Upper lobe of right lung (tissue), 1 donor: ENCODE results near the gene STK4. TPM values are rescaled to one million over a fixed set of nuclear protein-coding genes. Genes with fewer than 3 reads are reported as not detected.

Source experiments
- ATAC-seq: fragments of 200-7000 bp; cut with Tn5 transposase; one replicate; pipeline ENCODE4 v1.9.1; 2020; ENCODE audit warnings: mild to moderate bottlenecking, moderate library complexity
- DNase-seq: peaks from one replicate; pipeline ENCODE4 v3.0.0-alpha.2; 2020
- H3K27ac ChIP-seq: fragments of 200-600 bp; one replicate; pipeline ENCODE4 v1.8.0; 2022
- H3K27me3 ChIP-seq: fragments of 200-600 bp; one replicate; pipeline ENCODE4 v1.8.0; 2022; ENCODE audit warnings: mild to moderate bottlenecking
- H3K36me3 ChIP-seq: fragments of 200-600 bp; one replicate; pipeline ENCODE4 v1.8.0; 2022
- H3K4me1 ChIP-seq: fragments of 200-600 bp; one replicate; pipeline ENCODE4 v1.8.0; 2022
- H3K4me3 ChIP-seq: fragments of 200-600 bp; one replicate; pipeline ENCODE4 v1.8.0; 2022; ENCODE audit warnings: mild to moderate bottlenecking
- H3K9me3 ChIP-seq: fragments of 200-600 bp; one replicate; pipeline ENCODE4 v1.8.0; 2022
- CTCF ChIP-seq: fragments of 200-600 bp; IDR thresholded peaks from one replicate; pipeline ENCODE4 v1.8.0; 2022; ENCODE audit warnings: antibody characterized with exemption
- intact Hi-C: fragments of 100-400 bp; cut with DNase I; formaldehyde crosslinking; loops from one replicate; pipeline ENCODE4 v1.11.0; 2022
- total RNA-seq: library from RNA; stranded (reverse); fragmentation: NEBNext Ultra II Directional; extraction: Animal tissue kit (Norgen Biotek cat#: 25700); gene quantifications from one replicate; pipeline ENCODE4 v1.2.1, GENCODE V29; 2021
- donor health status: DM: no; HTN: yes; CAD: no; lungs with severe emphysema.

STK4 gene
- total RNA-seq, 1 donor from 2014 or later, result 52.6 TPM

GRCh38 chr20:45067558-45067957, 101.2 kb downstream of the STK4 start:
- no peak for TF ChIP-seq CTCF
- Histone ChIP-seq H3K27me3 (no peaks in the 10 kb centered on the region), H3K4me1 (no peaks in the 10 kb centered on the region), H3K27ac (no peak overlapping the region), H3K4me3 (no peak overlapping the region), H3K9me3 (no peaks in the 10 kb centered on the region), H3K36me3 (peaks cover 16% of the 10 kb centered on the region)
- intact Hi-C loops, result no loop called here
- no peak for ATAC-seq
- no peak for DNase-seq

GRCh38 chr20:45069261-45069660, 102.9 kb downstream of the STK4 start:
- no peaks in the 10 kb centered on the region for H3K9me3 ChIP-seq
- no peaks in the 10 kb centered on the region for H3K4me1 ChIP-seq
- H3K27ac ChIP-seq, result no peak overlapping the region
- DNase-seq (no peak), ATAC-seq (no peak)
- H3K4me3 ChIP-seq, result no peak overlapping the region
- no peaks in the 10 kb centered on the region for H3K27me3 ChIP-seq
- H3K36me3 ChIP-seq, result peaks cover 21% of the 10 kb centered on the region
- no peak for TF ChIP-seq CTCF
- intact Hi-C loops, result no loop called here

- no peak overlapping the region for H3K4me3 ChIP-seq
- H3K4me1 ChIP-seq, result no peaks in the 10 kb centered on the region
- TF ChIP-seq CTCF, result no peak
- DNase-seq (no peak), ATAC-seq (no peak)
- H3K27me3 ChIP-seq, result no peaks in the 10 kb centered on the region
- intact Hi-C loops, result no loop called here
- no peak overlapping the region for H3K27ac ChIP-seq
- peaks cover 37% of the 10 kb centered on the region for H3K36me3 ChIP-seq
- no peaks in the 10 kb centered on the region for H3K9me3 ChIP-seq
Observed at GRCh38 chr20:45070932-45071632, 104.8 kb downstream of the STK4 start.

GRCh38 chr20:45072066-45072465, 105.8 kb downstream of the STK4 start:
- no peak for DNase-seq
- H3K9me3 ChIP-seq, result no peaks in the 10 kb centered on the region
- no peak for ATAC-seq
- no peaks in the 10 kb centered on the region for H3K27me3 ChIP-seq
- TF ChIP-seq CTCF, result no peak
- H3K27ac ChIP-seq, result no peak overlapping the region
- peaks cover 47% of the 10 kb centered on the region for H3K36me3 ChIP-seq
- intact Hi-C loops, result no loop called here
- no peaks in the 10 kb centered on the region for H3K4me1 ChIP-seq
- H3K4me3 ChIP-seq, result no peak overlapping the region

GRCh38 chr20:45073221-45073620, 106.9 kb downstream of the STK4 start:
- intact Hi-C loops, result no loop called here
- no peak overlapping the region for H3K4me3 ChIP-seq
- H3K36me3 ChIP-seq, result peaks cover 49% of the 10 kb centered on the region
- no peak for ATAC-seq
- TF ChIP-seq CTCF, result no peak
- no peaks in the 10 kb centered on the region for H3K9me3 ChIP-seq
- H3K27me3 ChIP-seq, result no peaks in the 10 kb centered on the region
- H3K4me1 ChIP-seq, result no peaks in the 10 kb centered on the region
- DNase-seq, result no peak
- no peak overlapping the region for H3K27ac ChIP-seq

- peaks cover 66% of the 10 kb centered on the region for H3K36me3 ChIP-seq
- no peak overlapping the region for H3K27ac ChIP-seq
- intact Hi-C loops, result no loop called here
- TF ChIP-seq CTCF, result no peak
- DNase-seq (no peak), ATAC-seq (no peak)
- no peaks in the 10 kb centered on the region for H3K4me1 ChIP-seq
- no peaks in the 10 kb centered on the region for H3K27me3 ChIP-seq
- no peak overlapping the region for H3K4me3 ChIP-seq
- H3K9me3 ChIP-seq, result no peaks in the 10 kb centered on the region
Observed at GRCh38 chr20:45077559-45077958, 111.2 kb downstream of the STK4 start.
